GM15510 (cell line): ENCODE data around the gene PRKG1.

Source experiments
- POLR2A ChIP-seq: IDR thresholded peaks from 3 replicates; pipeline ENCODE4 v1.6.1; 2011; ENCODE audit warnings: borderline replicate concordance; ENCODE audit not compliant: insufficient read length; ENCODE audit errors: extremely low read depth

PRKG1 gene

GRCh38 chr10:51699475-51700227 is 625.4 kb downstream of the PRKG1 start, which contains the start of gene CSTF2T:
TSS of gene CSTF2T (minus strand) at chr10:51699595. CDS start at chr10:51699549, 46 bp downstream.
- TF ChIP-seq POLR2A = peak; percentile 77

DNA sequence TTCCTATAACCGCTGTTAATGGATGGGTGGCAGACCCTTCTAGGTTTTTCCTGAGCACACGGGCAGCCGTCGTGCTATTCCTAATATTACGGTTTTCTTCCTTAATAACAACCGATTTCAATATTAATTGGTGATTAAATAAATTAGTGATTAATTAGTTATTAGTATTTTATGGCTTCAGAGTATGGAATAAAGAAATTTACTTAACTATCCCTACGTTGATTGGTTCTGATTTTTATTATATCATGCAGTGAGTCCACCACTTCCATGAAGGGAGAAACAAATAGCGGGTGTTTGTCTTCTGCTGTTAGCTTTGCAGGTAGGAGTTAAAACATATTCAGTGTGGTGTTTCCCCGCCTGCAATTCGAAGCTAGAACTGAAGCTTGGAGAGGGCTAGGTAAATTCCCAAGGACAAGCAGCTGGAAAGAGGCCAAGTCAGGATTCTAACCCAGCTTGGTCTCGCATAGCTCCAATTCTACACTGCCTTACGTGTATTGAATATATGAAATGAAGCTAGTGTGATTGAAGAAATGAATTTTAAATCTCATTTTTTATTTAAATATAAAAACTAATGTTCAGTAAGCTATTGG is 626.0 kb downstream of the PRKG1 start:
- no peak for TF ChIP-seq POLR2A

DNA sequence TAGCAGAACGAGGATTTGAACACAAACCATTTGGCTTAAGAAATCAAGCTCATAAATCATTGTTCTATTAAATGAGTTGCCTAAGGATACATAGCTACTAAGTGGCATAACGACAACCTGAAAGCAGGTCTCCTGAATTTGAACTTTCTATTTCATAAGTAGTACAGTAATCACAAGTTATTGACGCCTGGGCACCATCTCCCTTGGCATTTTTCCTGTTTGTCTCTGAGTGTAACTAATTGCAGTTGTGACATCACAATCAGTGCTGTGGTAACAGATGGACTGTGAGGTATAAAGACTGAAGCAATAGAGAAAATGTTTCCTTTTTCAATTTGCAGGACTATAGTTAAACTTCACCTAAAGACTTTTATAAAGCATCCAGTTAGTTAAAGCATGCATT is 631.5 kb downstream of the PRKG1 start:
- TF ChIP-seq POLR2A = no peak

DNA sequence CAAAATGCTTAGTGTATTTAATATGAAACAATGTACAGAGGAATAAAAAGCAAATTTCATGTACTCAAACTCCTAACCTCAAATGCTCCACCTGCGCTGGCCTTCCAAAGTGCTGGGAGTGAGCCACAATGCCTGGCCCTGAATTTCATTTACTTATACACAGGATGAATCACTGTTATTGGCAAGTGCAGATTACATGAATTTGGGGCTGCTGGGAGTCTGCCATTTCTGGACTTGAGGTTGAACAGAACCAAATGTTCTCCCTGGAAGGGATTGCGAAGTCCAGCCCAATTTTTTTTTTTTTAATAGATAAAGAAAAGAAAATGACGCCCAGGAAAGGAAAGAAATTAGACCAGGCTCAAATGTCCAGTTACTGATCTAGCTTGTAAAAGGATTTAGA is 631.9 kb downstream of the PRKG1 start:
- TF ChIP-seq POLR2A = no peak

- TF ChIP-seq POLR2A = no peak
Observed at GRCh38 chr10:51707392-51707791, 633.1 kb downstream of the PRKG1 start.

- no peak for TF ChIP-seq POLR2A
Observed at GRCh38 chr10:51707821-51708424, 633.6 kb downstream of the PRKG1 start.

DNA sequence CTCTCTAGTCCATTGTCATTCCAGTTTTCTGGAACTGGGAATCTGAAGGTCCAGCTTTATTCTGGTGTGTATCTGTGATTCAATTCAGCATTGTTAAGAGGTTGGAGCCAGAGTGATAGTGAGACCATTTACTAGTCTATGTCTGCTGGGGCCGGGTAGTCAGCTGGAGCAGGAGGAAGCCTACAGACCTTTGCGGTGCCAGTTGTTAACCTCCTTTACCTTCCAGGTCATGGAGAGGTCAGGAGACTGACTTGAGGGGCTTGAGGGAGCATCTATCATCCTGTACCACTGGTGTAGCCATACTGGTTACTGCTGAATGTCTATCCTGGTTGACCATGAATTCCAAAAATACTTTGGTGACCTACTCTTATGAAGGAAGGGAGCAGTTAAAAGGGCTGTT is 634.3 kb downstream of the PRKG1 start:
- no peak for TF ChIP-seq POLR2A

GRCh38 chr10:51709324-51709972 is 635.2 kb downstream of the PRKG1 start:
- no peak for TF ChIP-seq POLR2A

DNA sequence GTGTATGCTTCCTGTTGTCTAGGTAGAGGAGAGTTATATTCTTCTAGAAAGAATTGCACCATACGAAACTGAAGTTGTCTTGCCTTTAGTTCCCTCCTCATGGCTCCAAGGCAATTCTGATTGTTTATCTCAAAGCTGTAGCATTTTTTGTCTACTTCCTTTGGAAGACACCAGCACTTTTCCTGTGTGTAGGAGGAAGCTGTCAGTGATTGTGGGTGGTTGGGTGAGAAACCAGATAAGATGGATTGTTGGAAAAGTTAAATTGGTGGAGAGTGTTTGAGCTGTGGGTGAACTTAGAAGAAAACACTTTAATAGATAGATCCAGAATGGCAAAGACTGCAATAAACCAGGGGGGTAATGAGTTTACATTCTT is 637.2 kb downstream of the PRKG1 start:
- no peak for TF ChIP-seq POLR2A

DNA sequence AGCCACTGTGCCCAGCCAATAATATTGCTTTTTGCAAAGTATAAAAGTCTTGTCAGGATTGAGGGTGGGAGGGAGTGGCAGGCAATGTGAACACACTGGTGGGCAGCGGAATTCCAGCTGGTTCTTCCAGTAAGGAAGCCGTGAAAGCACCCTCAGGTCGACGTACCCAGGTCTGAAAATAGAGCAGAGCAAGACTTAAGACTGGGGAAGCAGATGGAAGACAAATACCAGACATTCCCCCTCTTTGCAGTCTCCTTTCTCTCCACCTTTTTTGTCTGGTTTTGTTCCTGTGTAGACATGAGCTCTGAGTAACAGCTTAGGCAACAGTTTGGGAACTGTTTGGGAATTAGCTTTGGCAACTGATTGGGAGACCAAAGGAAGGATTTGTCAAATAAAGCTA is 642.7 kb downstream of the PRKG1 start:
- no peak for TF ChIP-seq POLR2A

DNA sequence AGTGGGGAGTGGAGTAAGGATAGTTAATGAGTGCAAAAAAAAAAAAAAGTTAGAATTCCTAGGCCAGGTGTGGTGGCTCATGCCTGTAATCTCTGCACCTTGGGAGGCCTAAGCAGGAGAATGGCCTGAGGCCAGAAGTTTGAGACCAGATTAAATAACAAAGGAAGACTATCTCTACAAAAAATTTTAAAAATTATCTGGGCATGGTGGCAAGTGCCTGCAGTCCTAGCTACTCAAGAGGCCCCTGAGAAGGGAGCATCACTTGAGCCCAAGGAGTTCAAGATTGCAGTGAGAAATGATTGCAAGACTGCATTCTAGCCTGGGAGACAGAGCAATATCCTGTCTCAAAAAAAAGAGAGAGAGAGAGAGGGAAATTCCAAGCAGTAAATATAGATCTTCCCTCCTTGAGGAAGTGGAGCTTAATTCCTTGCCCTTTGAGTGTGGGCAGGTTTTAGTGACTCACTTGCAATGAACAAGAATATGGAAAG is 644.6 kb downstream of the PRKG1 start:
- TF ChIP-seq POLR2A = no peak

GRCh38 chr10:51724038-51724437 is 649.8 kb downstream of the PRKG1 start:
- TF ChIP-seq POLR2A = no peak

DNA sequence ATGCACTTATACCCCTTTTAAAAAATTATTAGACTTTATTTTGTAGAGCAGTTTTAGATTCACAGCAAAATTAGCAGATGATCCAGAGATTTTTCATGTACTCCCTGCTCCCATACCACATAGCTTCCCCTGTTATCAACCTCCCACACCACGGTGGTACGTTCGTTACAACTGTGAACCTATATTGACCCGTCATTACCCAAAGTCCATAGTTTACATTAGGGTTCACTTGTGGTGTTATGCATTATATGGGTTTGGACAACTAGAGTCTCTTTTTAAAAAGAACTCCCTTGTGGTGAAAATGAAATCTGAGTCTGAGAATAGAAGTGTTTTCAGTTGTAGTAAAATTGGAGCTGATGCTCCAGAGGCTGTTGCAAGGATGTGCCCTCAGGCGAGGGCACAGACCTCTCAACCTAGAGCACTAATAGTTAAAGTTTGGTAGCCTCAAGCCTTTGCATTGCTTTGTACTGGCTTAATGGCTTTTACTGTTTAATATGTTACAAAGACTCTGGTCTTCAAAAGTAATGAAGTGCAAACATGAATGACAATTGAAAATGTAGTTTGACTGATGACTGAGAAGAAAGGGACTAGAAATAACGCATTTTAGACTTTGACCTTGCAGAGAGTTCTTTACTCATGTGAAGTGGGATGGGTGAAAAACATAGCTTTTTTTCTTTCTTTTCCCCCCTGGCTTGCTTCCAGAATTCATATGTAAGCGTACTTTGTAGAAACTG is 655.7 kb downstream of the PRKG1 start:
- TF ChIP-seq POLR2A = no peak

GRCh38 chr10:51733057-51733456 is 658.8 kb downstream of the PRKG1 start:
- TF ChIP-seq POLR2A = no peak
